HepG2 (cell line): ENCODE results near the gene NIP7. TPM values are rescaled to one million over a fixed set of nuclear protein-coding genes. Genes with fewer than 3 reads are reported as not detected.

Experiments used
- ARID2 ChIP-seq: sonication (generic); formaldehyde crosslinking; IDR thresholded peaks from 2 replicates; pipeline ENCODE4 v1.8.1; 2022; ENCODE audit warnings: mild to moderate bottlenecking, missing genetic modification reagents, borderline replicate concordance
- ATF7 ChIP-seq, 2 experiments: fragments of 450-650 bp in 1 of 2; sonication (generic) in 1 of 2; formaldehyde crosslinking in 1 of 2; IDR thresholded peaks; 2 replicates each; pipeline versions ENCODE4 v1.4.0 to v1.6.1; 2016 to 2020; ENCODE audit warnings: antibody characterized with exemption in 1 of 2, mild to moderate bottlenecking in 1 of 2, missing genetic modification reagents in 1 of 2
- BRD4 ChIP-seq: sonication (generic); formaldehyde crosslinking; IDR thresholded peaks from 2 replicates; pipeline ENCODE4 v1.4.0; 2020; ENCODE audit warnings: missing genetic modification reagents
- CHD4 ChIP-seq: fragments of 200-600 bp; sonication (generic); IDR thresholded peaks from 2 replicates; pipeline ENCODE4 v1.7.0; 2017; ENCODE audit warnings: mild to moderate bottlenecking, low read length, borderline replicate concordance
- FOXK1 ChIP-seq: sonication (generic); formaldehyde crosslinking; IDR thresholded peaks from 2 replicates; pipeline ENCODE4 v1.4.0; 2020; ENCODE audit warnings: low read depth, missing genetic modification reagents, borderline replicate concordance
- GPN1 ChIP-seq: sonication (generic); formaldehyde crosslinking; IDR thresholded peaks from 2 replicates; pipeline ENCODE4 v1.5.1; 2020; ENCODE audit warnings: missing genetic modification reagents, borderline replicate concordance
- HDAC2 ChIP-seq: sonication (generic); formaldehyde crosslinking; IDR thresholded peaks from 2 replicates; pipeline ENCODE4 v1.4.0; 2020; ENCODE audit warnings: missing genetic modification reagents
- HES4 ChIP-seq: sonication (generic); formaldehyde crosslinking; IDR thresholded peaks from 2 replicates; pipeline ENCODE4 v1.9.0; 2021; ENCODE audit warnings: mild to moderate bottlenecking, missing genetic modification reagents, borderline replicate concordance
- KDM5B ChIP-seq: sonication (generic); formaldehyde crosslinking; IDR thresholded peaks from 2 replicates; pipeline ENCODE4 v1.4.0; 2020; ENCODE audit warnings: missing genetic modification reagents, mild to moderate bottlenecking, borderline replicate concordance
- NKX3-1 ChIP-seq: sonication (generic); formaldehyde crosslinking; IDR thresholded peaks from 2 replicates; pipeline ENCODE4 v1.5.0; 2020; ENCODE audit warnings: missing genetic modification reagents
- POLR2A ChIP-seq, 2 experiments: IDR thresholded peaks; 2 replicates each; pipeline ENCODE4 v1.6.1; 2011; ENCODE audit warnings: low read depth in 2 of 2, low read length in 2 of 2, mild to moderate bottlenecking in 1 of 2, moderate library complexity in 1 of 2; ENCODE audit not compliant: insufficient read depth in 1 of 2
- RBAK ChIP-seq: sonication (generic); formaldehyde crosslinking; IDR thresholded peaks from 2 replicates; pipeline ENCODE4 v1.5.1; 2020; ENCODE audit warnings: mild to moderate bottlenecking, missing genetic modification reagents
- TBX2 ChIP-seq: sonication (generic); formaldehyde crosslinking; IDR thresholded peaks from 2 replicates; pipeline ENCODE4 v1.5.0; 2020; ENCODE audit warnings: missing genetic modification reagents, mild to moderate bottlenecking, borderline replicate concordance
- ZBTB46 ChIP-seq: sonication (generic); formaldehyde crosslinking; IDR thresholded peaks from 2 replicates; pipeline ENCODE4 v1.4.0; 2020; ENCODE audit warnings: mild to moderate bottlenecking, missing genetic modification reagents, borderline replicate concordance
- ZBTB49 ChIP-seq: sonication (generic); formaldehyde crosslinking; IDR thresholded peaks from 2 replicates; pipeline ENCODE4 v1.4.0; 2020; ENCODE audit warnings: missing genetic modification reagents, borderline replicate concordance
- ZFP90 ChIP-seq: sonication (generic); formaldehyde crosslinking; IDR thresholded peaks from 2 replicates; pipeline ENCODE4 v1.8.0; 2022; ENCODE audit warnings: missing genetic modification reagents, mild to moderate bottlenecking, inconsistent platforms, borderline replicate concordance
- ZNF20 ChIP-seq: sonication (generic); formaldehyde crosslinking; IDR thresholded peaks from 2 replicates; pipeline ENCODE4 v1.4.0; 2020; ENCODE audit warnings: mild to moderate bottlenecking, moderate library complexity, missing genetic modification reagents
- ZNF280B ChIP-seq: sonication (generic); formaldehyde crosslinking; IDR thresholded peaks from 2 replicates; pipeline ENCODE4 v1.5.0; 2020; ENCODE audit warnings: missing genetic modification reagents, mild to moderate bottlenecking, borderline replicate concordance
- ZNF616 ChIP-seq: sonication (generic); formaldehyde crosslinking; IDR thresholded peaks from 2 replicates; pipeline ENCODE4 v1.5.0; 2020; ENCODE audit warnings: low read depth, mild to moderate bottlenecking, missing genetic modification reagents
- ZNF674 ChIP-seq: sonication (generic); formaldehyde crosslinking; IDR thresholded peaks from 2 replicates; pipeline ENCODE4 v1.5.0; 2020; ENCODE audit warnings: low read depth, mild to moderate bottlenecking, missing genetic modification reagents
- polyA plus RNA-seq, 8 experiments: library from polyadenylated mRNA; depleted of rRNA in 3 of 8; stranded (reverse) in 7 of 8; unstranded in 1 of 8; fragments of >200 nt; fragmentation: Illumina TruSeq in 4 of 8; extraction: Trizol in 4 of 8; gene quantifications; 2 replicates each; pipeline versions ENCODE4 v1.2.1 to v1.2.3, GENCODE V29; 2011 to 2016; ENCODE audit warnings: low read depth in 4 of 8, missing spikeins in 1 of 8, mixed read lengths in 1 of 8; ENCODE audit not compliant: insufficient read depth in 1 of 8
- total RNA-seq, 5 experiments: library from RNA; depleted of rRNA; stranded (reverse); fragments of >200 nt; fragmentation: Illumina TruSeq; extraction: Trizol; gene quantifications; 2 replicates each; pipeline ENCODE4 v1.2.3, GENCODE V29; 2016; ENCODE audit warnings: low read depth in 1 of 5

NIP7 gene
- total and polyA plus RNA-seq, 2 of the 13 experiments (the other 11 are each of a cell fraction or from before 2014, with no cell fraction given): 15.3 to 114 TPM

GRCh38 chr16:69329369-69330285, 9.9 kb upstream of the NIP7 start (continued):
- 0 out of 2 replicates have a peak, but pooled peaks have one; percentile 40 for TF ChIP-seq ZBTB46 (CRISPR knock-in tag)
- TF ChIP-seq ZNF280B (CRISPR knock-in tag): peak; percentile 72; the same call in 1 of the 2 replicates
- TF ChIP-seq GPN1 (CRISPR knock-in tag): 0 out of 2 replicates have a peak, but pooled peaks have one; percentile 36
- TF ChIP-seq ZNF616: peak; percentile 43; the same call in 1 of the 2 replicates
- no peak for TF ChIP-seq ZNF20
- no peak for TF ChIP-seq ATF7 (IDR thresholded peaks at IDR 0.05)
- peak; percentile 33; the same call in 1 of the 2 replicates for TF ChIP-seq ATF7 (CRISPR knock-in tag; IDR thresholded peaks at IDR 0.05)
- TF ChIP-seq NKX3-1 (CRISPR knock-in tag): no peak
- peak in 1 of 2 experiments; percentile 38; a peak in 1 of 4 replicates for TF ChIP-seq POLR2A (IDR thresholded peaks at IDR 0.05; ENCODE audit: insufficient read depth in 1 of 2, low read depth in 2 of 2, low read length in 2 of 2)
- TF ChIP-seq RBAK (CRISPR knock-in tag): 0 out of 2 replicates have a peak, but pooled peaks have one; percentile 21
- TF ChIP-seq ARID2 (CRISPR knock-in tag): peak; percentile 79; the same call in 1 of the 2 replicates
- peak; percentile 47; the same call in 1 of the 2 replicates for TF ChIP-seq TBX2 (CRISPR knock-in tag)
- TF ChIP-seq ZBTB49 (CRISPR knock-in tag): no peak
- TF ChIP-seq FOXK1: no peak
- TF ChIP-seq HDAC2: no peak
- no peak for TF ChIP-seq ZFP90
- TF ChIP-seq CHD4: no peak
- TF ChIP-seq KDM5B: peak; percentile 30; the same call in 1 of the 2 replicates
- 0 out of 2 replicates have a peak, but pooled peaks have one; percentile 1 for TF ChIP-seq BRD4 (CRISPR knock-in tag)
- 0 out of 2 replicates have a peak, but pooled peaks have one; percentile 45 for TF ChIP-seq ZNF674 (CRISPR knock-in tag)
- TF ChIP-seq HES4 (CRISPR knock-in tag): no peak; the same call in 1 of the 2 replicates
